Astrocyte (in vitro differentiated cells and primary cell): ENCODE measurements around the gene KCNMA1. TPM values are rescaled to one million over a fixed set of nuclear protein-coding genes. Genes with fewer than 3 reads are reported as not detected.
A peak's percentile ranks its signal among the peaks of the same experiment; 100 is the strongest.
"Not testable (repeated sequence)": the region's sequence is repeated elsewhere in the genome, so short reads cannot be mapped to it uniquely, and the experiment has no call there.

ENCODE experiments used
- DNase-seq: peaks from one replicate; pipeline ENCODE4 v3.0.0-alpha.2; 2010; ENCODE audit warnings: low read depth
- FAIRE-seq: peaks from 2 replicates; lab custom pipeline; 2011; peaks lifted over from hg19 to GRCh38; lab: Jason Lieb, UNC
- H2AFZ ChIP-seq: 2 replicates; pipeline ENCODE4 v1.6.0; 2012; ENCODE audit warnings: low read depth, low read length, inconsistent platforms
- H3K27ac ChIP-seq: 2 replicates; pipeline ENCODE4 v1.5.1; 2011; ENCODE audit warnings: low read depth, low read length, inconsistent platforms
- H3K27me3 ChIP-seq: 2 replicates; pipeline ENCODE4 v1.6.0; 2011; ENCODE audit warnings: low read length, inconsistent platforms; ENCODE audit not compliant: insufficient read depth
- H3K36me3 ChIP-seq: 2 replicates; pipeline ENCODE4 v1.5.1; 2011; ENCODE audit warnings: low read length, inconsistent platforms; ENCODE audit not compliant: insufficient read depth
- H3K4me1 ChIP-seq: 2 replicates; pipeline ENCODE4 v1.5.1; 2011; ENCODE audit warnings: low read length, inconsistent platforms; ENCODE audit not compliant: insufficient read depth
- H3K4me2 ChIP-seq: 2 replicates; pipeline ENCODE4 v1.6.0; 2012; ENCODE audit warnings: low read length, inconsistent platforms
- H3K4me3 ChIP-seq: 2 replicates; pipeline ENCODE4 v1.5.1; 2011; ENCODE audit warnings: low read depth, mild to moderate bottlenecking, low read length, inconsistent platforms; ENCODE audit not compliant: insufficient read depth
- H3K79me2 ChIP-seq: 2 replicates; pipeline ENCODE4 v1.6.0; 2012; ENCODE audit warnings: mild to moderate bottlenecking, low read length, inconsistent platforms; ENCODE audit not compliant: insufficient read depth
- H3K9ac ChIP-seq: 2 replicates; pipeline ENCODE4 v1.6.0; 2012; ENCODE audit warnings: mild to moderate bottlenecking, low read length, inconsistent platforms
- H3K9me3 ChIP-seq: 2 replicates; pipeline ENCODE4 v1.5.1; 2012; ENCODE audit warnings: low read depth, mild to moderate bottlenecking, low read length, inconsistent platforms; ENCODE audit not compliant: insufficient read depth
- H4K20me1 ChIP-seq: 2 replicates; pipeline ENCODE4 v1.6.0; 2012; ENCODE audit warnings: low read length, inconsistent platforms; ENCODE audit not compliant: insufficient read depth
- H3K27ac Mint-ChIP-seq: one replicate; pipeline ENCODE4 v1.8.0; 2021; ENCODE audit warnings: mild to moderate bottlenecking, mixed read lengths; ENCODE audit not compliant: unreplicated experiment
- H3K27me3 Mint-ChIP-seq: one replicate; pipeline ENCODE4 v1.8.0; 2021; ENCODE audit warnings: low read depth, mixed read lengths; ENCODE audit not compliant: unreplicated experiment
- H3K36me3 Mint-ChIP-seq: one replicate; pipeline ENCODE4 v1.8.0; 2021; ENCODE audit warnings: low read depth, mixed read lengths; ENCODE audit not compliant: unreplicated experiment
- H3K4me1 Mint-ChIP-seq: one replicate; pipeline ENCODE4 v1.8.0; 2021; ENCODE audit warnings: low read depth, mixed read lengths; ENCODE audit not compliant: unreplicated experiment
- H3K4me3 Mint-ChIP-seq: one replicate; pipeline ENCODE4 v1.8.0; 2021; ENCODE audit warnings: mild to moderate bottlenecking, moderate library complexity, mixed read lengths; ENCODE audit not compliant: unreplicated experiment
- H3K9me3 Mint-ChIP-seq: one replicate; pipeline ENCODE4 v1.8.0; 2021; ENCODE audit warnings: mild to moderate bottlenecking, mixed read lengths; ENCODE audit not compliant: unreplicated experiment
- EZH2 ChIP-seq: IDR thresholded peaks from 2 replicates; pipeline ENCODE4 v1.6.1; 2012; ENCODE audit warnings: mild to moderate bottlenecking, low read length, inconsistent platforms; ENCODE audit not compliant: insufficient read depth
- total RNA-seq: library from RNA; stranded (reverse); gene quantifications from 2 replicates; pipeline ENCODE4 v1.2.1, GENCODE V29; 2021
- TF ChIP-seq, protein P1 (sequence below): IDR thresholded peaks from 2 replicates; pipeline ENCODE4 v1.5.1; 2011; ENCODE audit warnings: low read depth, mild to moderate bottlenecking, inconsistent platforms, low read length, moderate library complexity; ENCODE audit not compliant: insufficient read depth

Gene KCNMA1
- total RNA-seq, 1 donor from 2014 or later = 45.8 TPM

- H3K27me3 Mint-ChIP-seq = no peaks in the 10 kb centered on the region
- peak overlapping the region; percentile 65 for H3K4me2 ChIP-seq
Measured at GRCh38 chr10:77391605-77392235, 245.9 kb downstream of the KCNMA1 start.

GRCh38 chr10:77390481-77390891, 247.1 kb downstream of the KCNMA1 start:
- peak; percentile 16 for DNase-seq
- H3K27ac Mint-ChIP-seq = peak overlapping the region; percentile 91
- Histone ChIP-seq H2AFZ (no peak overlapping the region), H3K36me3 (no peaks in the 10 kb centered on the region), H3K9ac (peak overlapping the region; percentile 50), H3K4me1 (peaks cover 56% of the 10 kb centered on the region), H3K79me2 (no peaks in the 10 kb centered on the region), H3K9me3 (no peaks in the 10 kb centered on the region), H4K20me1 (no peaks in the 10 kb centered on the region), H3K27me3 (no peaks in the 10 kb centered on the region), H3K4me2 (peak overlapping the region; percentile 7), H3K4me3 (no peak overlapping the region), H3K27ac (peak overlapping the region; percentile 58)
- H3K9me3 Mint-ChIP-seq = no peaks in the 10 kb centered on the region
- no peak overlapping the region for H3K4me3 Mint-ChIP-seq
- TF ChIP-seq EZH2 = no peak
- TF ChIP-seq, protein P1, sequence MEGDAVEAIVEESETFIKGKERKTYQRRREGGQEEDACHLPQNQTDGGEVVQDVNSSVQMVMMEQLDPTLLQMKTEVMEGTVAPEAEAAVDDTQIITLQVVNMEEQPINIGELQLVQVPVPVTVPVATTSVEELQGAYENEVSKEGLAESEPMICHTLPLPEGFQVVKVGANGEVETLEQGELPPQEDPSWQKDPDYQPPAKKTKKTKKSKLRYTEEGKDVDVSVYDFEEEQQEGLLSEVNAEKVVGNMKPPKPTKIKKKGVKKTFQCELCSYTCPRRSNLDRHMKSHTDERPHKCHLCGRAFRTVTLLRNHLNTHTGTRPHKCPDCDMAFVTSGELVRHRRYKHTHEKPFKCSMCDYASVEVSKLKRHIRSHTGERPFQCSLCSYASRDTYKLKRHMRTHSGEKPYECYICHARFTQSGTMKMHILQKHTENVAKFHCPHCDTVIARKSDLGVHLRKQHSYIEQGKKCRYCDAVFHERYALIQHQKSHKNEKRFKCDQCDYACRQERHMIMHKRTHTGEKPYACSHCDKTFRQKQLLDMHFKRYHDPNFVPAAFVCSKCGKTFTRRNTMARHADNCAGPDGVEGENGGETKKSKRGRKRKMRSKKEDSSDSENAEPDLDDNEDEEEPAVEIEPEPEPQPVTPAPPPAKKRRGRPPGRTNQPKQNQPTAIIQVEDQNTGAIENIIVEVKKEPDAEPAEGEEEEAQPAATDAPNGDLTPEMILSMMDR = no peak
- H3K27me3 Mint-ChIP-seq = no peaks in the 10 kb centered on the region
- peaks cover 59% of the 10 kb centered on the region for H3K4me1 Mint-ChIP-seq
- H3K36me3 Mint-ChIP-seq = no peaks in the 10 kb centered on the region
- FAIRE-seq = no peak

More at GRCh38 chr10:77391605-77392235, 245.9 kb downstream of the KCNMA1 start:
- Histone ChIP-seq H2AFZ (peak overlapping the region; percentile 7), H4K20me1 (no peaks in the 10 kb centered on the region), H3K9ac (peak overlapping the region; percentile 50), H3K4me1 (peaks cover 49% of the 10 kb centered on the region), H3K4me3 (no peak overlapping the region), H3K27me3 (no peaks in the 10 kb centered on the region), H3K36me3 (no peaks in the 10 kb centered on the region), H3K27ac (peak overlapping the region; percentile 58), H3K79me2 (no peaks in the 10 kb centered on the region), H3K9me3 (no peaks in the 10 kb centered on the region)
- Mint-ChIP-seq H3K4me1 (peaks cover 53% of the 10 kb centered on the region), H3K27ac (peak overlapping the region; percentile 91), H3K4me3 (no peak overlapping the region), H3K36me3 (no peaks in the 10 kb centered on the region), H3K9me3 (no peaks in the 10 kb centered on the region)
- FAIRE-seq (no peak), DNase-seq (peak; percentile 62)
- TF ChIP-seq, protein P1 = peak; percentile 57
- TF ChIP-seq EZH2 = no peak

- no peaks in the 10 kb centered on the region for H3K79me2 ChIP-seq
- no peak overlapping the region for H3K9ac ChIP-seq
- FAIRE-seq (no peak), DNase-seq (no peak)
- H3K4me3 ChIP-seq = no peak overlapping the region
- no peaks in the 10 kb centered on the region for H3K36me3 ChIP-seq
- Mint-ChIP-seq H3K9me3 (no peaks in the 10 kb centered on the region), H3K27ac (peak overlapping the region; percentile 64), H3K4me3 (no peak overlapping the region), H3K27me3 (no peaks in the 10 kb centered on the region), H3K4me1 (peaks cover 59% of the 10 kb centered on the region), H3K36me3 (no peaks in the 10 kb centered on the region)
- TF ChIP-seq, protein P1 = no peak
- TF ChIP-seq EZH2 = no peak
- H2AFZ ChIP-seq = no peak overlapping the region
- H3K9me3 ChIP-seq = no peaks in the 10 kb centered on the region
- H3K4me1 ChIP-seq = peaks cover 56% of the 10 kb centered on the region
- H3K27ac ChIP-seq = no peak overlapping the region
- no peaks in the 10 kb centered on the region for H4K20me1 ChIP-seq
- H3K4me2 ChIP-seq = no peak overlapping the region
- no peaks in the 10 kb centered on the region for H3K27me3 ChIP-seq
Measured at GRCh38 chr10:77388571-77389100, 249.0 kb downstream of the KCNMA1 start.

DNA sequence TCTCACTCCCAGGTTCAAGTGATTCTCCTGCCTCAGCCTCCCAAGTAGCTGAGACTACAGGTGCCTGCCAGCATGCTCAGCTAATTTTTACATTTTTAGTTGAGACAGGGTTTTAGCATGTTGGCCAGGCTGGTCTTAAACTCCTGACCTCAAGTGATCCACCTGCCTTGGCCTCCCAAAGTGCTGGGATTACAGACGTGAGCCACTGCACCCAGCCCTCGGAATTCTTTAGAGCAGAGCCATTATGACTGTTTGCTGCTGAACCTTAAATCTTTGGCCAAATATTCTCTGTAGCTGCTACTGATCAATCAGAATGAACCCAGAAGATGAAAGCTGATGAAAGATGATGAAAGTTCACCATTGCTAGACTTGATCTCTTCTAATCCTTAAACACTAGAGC, 249.9 kb downstream of the KCNMA1 start:
- FAIRE-seq, H3K4me3 ChIP-seq: not testable (repeated sequence)
- peaks cover 52% of the 10 kb centered on the region for H3K4me1 Mint-ChIP-seq

More for the DNA sequence above, 249.9 kb downstream of the KCNMA1 start:
- not testable (repeated sequence) for H3K9ac ChIP-seq, H3K36me3 Mint-ChIP-seq, H3K9me3 Mint-ChIP-seq, H3K27me3 ChIP-seq, H3K79me2 ChIP-seq, H3K9me3 ChIP-seq, H2AFZ ChIP-seq, H3K27me3 Mint-ChIP-seq, H4K20me1 ChIP-seq, H3K4me2 ChIP-seq, DNase-seq, H3K36me3 ChIP-seq
- Histone ChIP-seq H3K4me1 (peaks cover 47% of the 10 kb centered on the region), H3K27ac (peak overlapping the region; percentile 1)
- Mint-ChIP-seq H3K4me3 (peak overlapping the region; percentile 45), H3K27ac (peak overlapping the region; percentile 64)
